Measurements from ENCODE around the gene TRAF1. TPM values are rescaled to one million over a fixed set of nuclear protein-coding genes. Genes with fewer than 3 reads are reported as not detected.

TRAF1 gene
- total RNA-seq, 1 experiment from 2014 or later: 18.8 TPM

- Histone ChIP-seq H3K9me2 (replicated peaks; ENCODE audit: insufficient read depth, low read length) (no peaks in the 10 kb centered on the region), H3K27ac (ENCODE audit: low read length) (peak overlapping the region; percentile 100), H3K4me1 (ENCODE audit: low read length) (peaks cover 63% of the 10 kb centered on the region), H3K4me3 (ENCODE audit: low read length) (no peak overlapping the region), H4K20me1 (ENCODE audit: insufficient read depth, low read depth, low read length) (no peaks in the 10 kb centered on the region), H3K27me3 (ENCODE audit: low read length) (no peaks in the 10 kb centered on the region), H2AFZ (ENCODE audit: low read length) (no peak overlapping the region), H3K79me2 (ENCODE audit: low read length) (no peaks in the 10 kb centered on the region), H3K4me2 (ENCODE audit: low read depth, low read length, poor library complexity, severe bottlenecking) (peak overlapping the region; percentile 81), H3K9me3 (ENCODE audit: low read length) (no peaks in the 10 kb centered on the region), H3K36me3 (ENCODE audit: insufficient read depth, low read length) (no peaks in the 10 kb centered on the region), H3K9ac (ENCODE audit: low read length) (peak overlapping the region; percentile 77)
- DNase-seq: no peak
Observed at GRCh38 chr9:120937127-120937526, 10.5 kb upstream of the TRAF1 start.

- DNase-seq: no peak
- Histone ChIP-seq H2AFZ (ENCODE audit: low read length) (no peak overlapping the region), H3K27ac (ENCODE audit: low read length) (peak overlapping the region; percentile 100)
Observed at GRCh38 chr9:120936764-120937122, 10.1 kb upstream of the TRAF1 start.

GRCh38 chr9:120936011-120936763, 9.6 kb upstream of the TRAF1 start:
- no peaks in the 10 kb centered on the region for H3K9me3 ChIP-seq (ENCODE audit: low read length)
- peak overlapping the region; percentile 81 for H3K9ac ChIP-seq (ENCODE audit: low read length)
- peak overlapping the region; percentile 81 for H3K4me2 ChIP-seq (ENCODE audit: low read depth, low read length, poor library complexity, severe bottlenecking)
- no peaks in the 10 kb centered on the region for H3K9me2 ChIP-seq (replicated peaks; ENCODE audit: insufficient read depth, low read length)
- no peaks in the 10 kb centered on the region for H3K27me3 ChIP-seq (ENCODE audit: low read length)
- H3K4me3 ChIP-seq (ENCODE audit: low read length): peak overlapping the region; percentile 59
- H3K79me2 ChIP-seq (ENCODE audit: low read length): no peaks in the 10 kb centered on the region
- H2AFZ ChIP-seq (ENCODE audit: low read length): no peak overlapping the region
- H3K4me1 ChIP-seq (ENCODE audit: low read length): peaks cover 72% of the 10 kb centered on the region
- DNase-seq: peak; percentile 98
- H3K27ac ChIP-seq (ENCODE audit: low read length): peak overlapping the region; percentile 100
- no peaks in the 10 kb centered on the region for H4K20me1 ChIP-seq (ENCODE audit: insufficient read depth, low read depth, low read length)
- H3K36me3 ChIP-seq (ENCODE audit: insufficient read depth, low read length): no peaks in the 10 kb centered on the region

More at GRCh38 chr9:120936764-120937122, 10.1 kb upstream of the TRAF1 start:
- peaks cover 66% of the 10 kb centered on the region for H3K4me1 ChIP-seq (ENCODE audit: low read length)
- peak overlapping the region; percentile 81 for H3K4me2 ChIP-seq (ENCODE audit: low read depth, low read length, poor library complexity, severe bottlenecking)
- H3K9me2 ChIP-seq (replicated peaks; ENCODE audit: insufficient read depth, low read length): no peaks in the 10 kb centered on the region
- no peaks in the 10 kb centered on the region for H3K27me3 ChIP-seq (ENCODE audit: low read length)
- no peaks in the 10 kb centered on the region for H3K36me3 ChIP-seq (ENCODE audit: insufficient read depth, low read length)
- H4K20me1 ChIP-seq (ENCODE audit: insufficient read depth, low read depth, low read length): no peaks in the 10 kb centered on the region
- peak overlapping the region; percentile 77 for H3K9ac ChIP-seq (ENCODE audit: low read length)
- H3K4me3 ChIP-seq (ENCODE audit: low read length): no peak overlapping the region
- H3K9me3 ChIP-seq (ENCODE audit: low read length): no peaks in the 10 kb centered on the region
- no peaks in the 10 kb centered on the region for H3K79me2 ChIP-seq (ENCODE audit: low read length)

GRCh38 chr9:120935383-120935857, 8.8 kb upstream of the TRAF1 start:
- peak; percentile 86 for DNase-seq
- peaks cover 76% of the 10 kb centered on the region for H3K4me1 ChIP-seq (ENCODE audit: low read length)
- H3K9me2 ChIP-seq (replicated peaks; ENCODE audit: insufficient read depth, low read length): no peaks in the 10 kb centered on the region
- no peaks in the 10 kb centered on the region for H3K9me3 ChIP-seq (ENCODE audit: low read length)
- no peaks in the 10 kb centered on the region for H3K79me2 ChIP-seq (ENCODE audit: low read length)
- peak overlapping the region; percentile 100 for H3K27ac ChIP-seq (ENCODE audit: low read length)
- H3K4me3 ChIP-seq (ENCODE audit: low read length): peak overlapping the region; percentile 59
- H3K4me2 ChIP-seq (ENCODE audit: low read depth, low read length, poor library complexity, severe bottlenecking): peak overlapping the region; percentile 81
- H3K9ac ChIP-seq (ENCODE audit: low read length): peak overlapping the region; percentile 81
- H2AFZ ChIP-seq (ENCODE audit: low read length): no peak overlapping the region
- no peaks in the 10 kb centered on the region for H4K20me1 ChIP-seq (ENCODE audit: insufficient read depth, low read depth, low read length)
- no peaks in the 10 kb centered on the region for H3K27me3 ChIP-seq (ENCODE audit: low read length)
- H3K36me3 ChIP-seq (ENCODE audit: insufficient read depth, low read length): no peaks in the 10 kb centered on the region

- Histone ChIP-seq H3K27me3 (ENCODE audit: low read length) (no peaks in the 10 kb centered on the region), H3K27ac (ENCODE audit: low read length) (peak overlapping the region; percentile 100), H3K79me2 (ENCODE audit: low read length) (no peaks in the 10 kb centered on the region), H3K4me2 (ENCODE audit: low read depth, low read length, poor library complexity, severe bottlenecking) (peak overlapping the region; percentile 81), H3K4me3 (ENCODE audit: low read length) (peak overlapping the region; percentile 59), H3K9me2 (replicated peaks; ENCODE audit: insufficient read depth, low read length) (no peaks in the 10 kb centered on the region), H3K36me3 (ENCODE audit: insufficient read depth, low read length) (no peaks in the 10 kb centered on the region), H3K9me3 (ENCODE audit: low read length) (no peaks in the 10 kb centered on the region), H2AFZ (ENCODE audit: low read length) (no peak overlapping the region), H3K9ac (ENCODE audit: low read length) (peak overlapping the region; percentile 81), H4K20me1 (ENCODE audit: insufficient read depth, low read depth, low read length) (no peaks in the 10 kb centered on the region), H3K4me1 (ENCODE audit: low read length) (peaks cover 87% of the 10 kb centered on the region)
- DNase-seq: peak; percentile 80
Observed at GRCh38 chr9:120934281-120934680, 7.7 kb upstream of the TRAF1 start.

GRCh38 chr9:120933310-120934055, 6.9 kb upstream of the TRAF1 start:
- peak overlapping the region; percentile 59 for H3K4me3 ChIP-seq (ENCODE audit: low read length)
- no peaks in the 10 kb centered on the region for H4K20me1 ChIP-seq (ENCODE audit: insufficient read depth, low read depth, low read length)
- peak; percentile 68 for DNase-seq
- H3K4me2 ChIP-seq (ENCODE audit: low read depth, low read length, poor library complexity, severe bottlenecking): peak overlapping the region; percentile 81
- H3K9me3 ChIP-seq (ENCODE audit: low read length): no peaks in the 10 kb centered on the region
- H3K4me1 ChIP-seq (ENCODE audit: low read length): peaks cover 89% of the 10 kb centered on the region
- H3K9ac ChIP-seq (ENCODE audit: low read length): peak overlapping the region; percentile 81
- peak overlapping the region; percentile 100 for H3K27ac ChIP-seq (ENCODE audit: low read length)
- H2AFZ ChIP-seq (ENCODE audit: low read length): no peak overlapping the region; the same call in 1 of the 2 replicates
- no peaks in the 10 kb centered on the region for H3K36me3 ChIP-seq (ENCODE audit: insufficient read depth, low read length)
- no peaks in the 10 kb centered on the region for H3K27me3 ChIP-seq (ENCODE audit: low read length)
- H3K9me2 ChIP-seq (replicated peaks; ENCODE audit: insufficient read depth, low read length): no peaks in the 10 kb centered on the region
- no peaks in the 10 kb centered on the region for H3K79me2 ChIP-seq (ENCODE audit: low read length)

GRCh38 chr9:120932086-120932823, 5.7 kb upstream of the TRAF1 start:
- Histone ChIP-seq H3K9me3 (ENCODE audit: low read length) (no peaks in the 10 kb centered on the region), H3K4me3 (ENCODE audit: low read length) (peak overlapping the region; percentile 38), H3K27ac (ENCODE audit: low read length) (peak overlapping the region; percentile 100), H4K20me1 (ENCODE audit: insufficient read depth, low read depth, low read length) (no peaks in the 10 kb centered on the region), H3K4me1 (ENCODE audit: low read length) (peaks cover 92% of the 10 kb centered on the region), H2AFZ (ENCODE audit: low read length) (no peak overlapping the region), H3K9me2 (replicated peaks; ENCODE audit: insufficient read depth, low read length) (no peaks in the 10 kb centered on the region), H3K4me2 (ENCODE audit: low read depth, low read length, poor library complexity, severe bottlenecking) (peak overlapping the region; percentile 81), H3K79me2 (ENCODE audit: low read length) (no peaks in the 10 kb centered on the region), H3K9ac (ENCODE audit: low read length) (peak overlapping the region; percentile 81), H3K27me3 (ENCODE audit: low read length) (no peaks in the 10 kb centered on the region), H3K36me3 (ENCODE audit: insufficient read depth, low read length) (no peaks in the 10 kb centered on the region)
- DNase-seq: peak; percentile 69

Data from Karpas-422 (cell line).